HEK293T (cell line): ENCODE measurements around the gene TBL1X.

Experiments used
- CTBP1 ChIP-seq: fragments of 450-650 bp; IDR thresholded peaks from 2 replicates; pipeline ENCODE4 v1.6.1; 2016; ENCODE audit warnings: borderline replicate concordance
- ELF4 ChIP-seq: fragments of 450-650 bp; IDR thresholded peaks from 2 replicates; pipeline ENCODE4 v1.6.1; 2017; ENCODE audit warnings: antibody characterized with exemption
- FOXA1 ChIP-seq: fragments of 450-650 bp; IDR thresholded peaks from 2 replicates; pipeline ENCODE4 v1.6.1; 2016; ENCODE audit warnings: mild to moderate bottlenecking
- FOXM1 ChIP-seq: fragments of 450-650 bp; IDR thresholded peaks from 2 replicates; pipeline ENCODE4 v1.6.1; 2017; ENCODE audit warnings: mild to moderate bottlenecking, borderline replicate concordance
- HDGF ChIP-seq: fragments of 450-650 bp; IDR thresholded peaks from 2 replicates; pipeline ENCODE4 v1.6.1; 2017; ENCODE audit warnings: antibody characterized with exemption, borderline replicate concordance
- L3MBTL2 ChIP-seq: fragments of 450-650 bp; conservative IDR thresholded peaks from 2 replicates; pipeline ENCODE4 v1.6.1; 2016; ENCODE audit warnings: mild to moderate bottlenecking
- SP1 ChIP-seq: fragments of 450-650 bp; IDR thresholded peaks from 2 replicates; pipeline ENCODE4 v1.6.1; 2017
- SUZ12 ChIP-seq: fragments of 450-650 bp; IDR thresholded peaks from 2 replicates; pipeline ENCODE4 v1.6.1; 2016; ENCODE audit warnings: mild to moderate bottlenecking
- TARDBP ChIP-seq: fragments of 450-650 bp; IDR thresholded peaks from 2 replicates; pipeline ENCODE4 v1.6.1; 2016
- ZNF384 ChIP-seq: fragments of 450-650 bp; IDR thresholded peaks from 2 replicates; pipeline ENCODE4 v1.6.1; 2016

- TF ChIP-seq SP1 (no peak), ELF4 (no peak), TARDBP (no peak), HDGF (no peak), FOXA1 (no peak), ZNF384 (no peak), FOXM1 (no peak), SUZ12 (no peak), L3MBTL2 (no peak), CTBP1 (no peak)
Observed at GRCh38 chrX:9459186-9459748, 5.6 kb upstream of the TBL1X start.
